IMR-90 (cell line): Measurements from ENCODE around the gene KCNK17. TPM values are rescaled to one million over a fixed set of nuclear protein-coding genes. Genes with fewer than 3 reads are reported as not detected.

Experiments
- ATAC-seq: fragments of 200-7000 bp; cut with Tn5 transposase; 2 replicates; pipeline ENCODE4 v1.9.1; 2020; ENCODE audit warnings: low read depth, mild to moderate bottlenecking, moderate library complexity
- BruUV-seq: library from RNA; stranded (reverse); fragments of 400-500 nt; replicated peaks from 2 replicates; lab custom pipeline; 2021; lab: Mats Ljungman, UMichigan
- CTCF ChIA-PET: fragments of 300-600 bp; formaldehyde crosslinking; extraction: SDS; loops from one replicate; lab custom pipeline; 2021; ENCODE audit warnings: antibody characterized with exemption; lab: Yijun Ruan, JAX
- POLR2A ChIA-PET: fragments of 300-600 bp; sonication (Branson Sonifier 250); formaldehyde crosslinking; loops from one replicate; lab custom pipeline; 2022; ENCODE audit warnings: antibody characterized with exemption; ENCODE audit not compliant: unreplicated experiment; lab: Charles Lee
- DNase-seq: peaks from one replicate; pipeline ENCODE4 v3.0.0; 2013
- H2AFZ ChIP-seq: replicated peaks from 2 replicates; pipeline ENCODE3; 2013; ENCODE audit warnings: low read length, mild to moderate bottlenecking; ENCODE audit not compliant: poor library complexity
- H2AK5ac ChIP-seq: 2 replicates; pipeline ENCODE4 v1.6.1; 2013; ENCODE audit warnings: low read depth, low read length, inconsistent platforms
- H2AK9ac ChIP-seq: replicated peaks from 2 replicates; pipeline ENCODE3; 2013; ENCODE audit warnings: mild to moderate bottlenecking, low read depth, low read length, moderate library complexity; ENCODE audit not compliant: poor library complexity
- H2BK120ac ChIP-seq: 2 replicates; pipeline ENCODE4 v1.6.1; 2013; ENCODE audit warnings: low read depth, low read length, inconsistent platforms
- H2BK15ac ChIP-seq: 3 replicates; pipeline ENCODE4 v1.6.1; 2013; ENCODE audit warnings: low read depth, low read length, inconsistent platforms
- H2BK20ac ChIP-seq: 2 replicates; pipeline ENCODE4 v1.6.1; 2013; ENCODE audit warnings: low read depth, mild to moderate bottlenecking, inconsistent platforms, low read length, moderate library complexity
- H2BK5ac ChIP-seq: 2 replicates; pipeline ENCODE4 v1.6.1; 2013; ENCODE audit warnings: mild to moderate bottlenecking, low read depth, low read length, inconsistent platforms; ENCODE audit not compliant: poor library complexity, severe bottlenecking
- H3K14ac ChIP-seq: replicated peaks from 2 replicates; pipeline ENCODE4 v1.6.1; 2013; ENCODE audit warnings: low read depth, low read length, inconsistent platforms
- H3K18ac ChIP-seq: 2 replicates; pipeline ENCODE4 v1.6.1; 2013; ENCODE audit warnings: low read depth, low read length, control low read depth
- H3K23ac ChIP-seq: 2 replicates; pipeline ENCODE4 v1.6.1; 2013; ENCODE audit warnings: low read depth, low read length, inconsistent platforms
- H3K27ac ChIP-seq: 2 replicates; pipeline ENCODE4 v1.5.1; 2013; ENCODE audit warnings: mild to moderate bottlenecking, control low read depth, low read length; ENCODE audit not compliant: insufficient read depth
- H3K27me3 ChIP-seq: 2 replicates; pipeline ENCODE4 v1.6.1; 2013; ENCODE audit warnings: low read length; ENCODE audit not compliant: control insufficient read depth, insufficient read depth
- H3K36me3 ChIP-seq: 2 replicates; pipeline ENCODE4 v1.6.1; 2013; ENCODE audit warnings: low read length, mixed read lengths; ENCODE audit not compliant: control insufficient read depth, insufficient read depth
- H3K4ac ChIP-seq: 2 replicates; pipeline ENCODE4 v1.6.1; 2013; ENCODE audit warnings: low read depth, low read length, inconsistent platforms
- H3K4me1 ChIP-seq: 2 replicates; pipeline ENCODE4 v1.6.1; 2013; ENCODE audit warnings: low read length, mixed read lengths; ENCODE audit not compliant: control insufficient read depth, insufficient read depth
- H3K4me2 ChIP-seq: 2 replicates; pipeline ENCODE4 v1.6.1; 2013; ENCODE audit warnings: low read depth, mild to moderate bottlenecking, control low read depth, low read length, moderate library complexity
- H3K4me3 ChIP-seq: 2 replicates; pipeline ENCODE4 v1.5.1; 2013; ENCODE audit warnings: low read depth, mild to moderate bottlenecking, control low read depth, low read length, moderate library complexity; ENCODE audit not compliant: insufficient read depth
- H3K56ac ChIP-seq: 2 replicates; pipeline ENCODE4 v1.6.1; 2013; ENCODE audit warnings: low read length, inconsistent platforms; ENCODE audit not compliant: insufficient read depth; ENCODE audit errors: extremely low read depth
- H3K79me1 ChIP-seq, 2 experiments: 2 replicates each; pipeline ENCODE4 v1.6.1; 2013; ENCODE audit warnings: low read length in 2 of 2, inconsistent platforms in 1 of 2, low read depth in 1 of 2
- H3K9ac ChIP-seq: 2 replicates; pipeline ENCODE4 v1.6.1; 2013; ENCODE audit warnings: low read depth, low read length, control low read depth
- H3K9me1 ChIP-seq: 2 replicates; pipeline ENCODE4 v1.6.1; 2013; ENCODE audit warnings: low read length, inconsistent platforms; ENCODE audit not compliant: insufficient read depth
- H3K9me3 ChIP-seq: 2 replicates; pipeline ENCODE4 v1.6.1; 2013; ENCODE audit warnings: low read length; ENCODE audit not compliant: control insufficient read depth, insufficient read depth
- H4K20me1 ChIP-seq: 2 replicates; pipeline ENCODE4 v1.6.1; 2013; ENCODE audit warnings: low read length, inconsistent platforms; ENCODE audit not compliant: insufficient read depth
- H4K5ac ChIP-seq: 2 replicates; pipeline ENCODE4 v1.6.1; 2013; ENCODE audit warnings: mild to moderate bottlenecking, low read depth, low read length, control low read depth
- H4K8ac ChIP-seq, 2 experiments: 2 replicates each; pipeline ENCODE4 v1.6.1; 2013; ENCODE audit warnings: low read depth in 2 of 2, low read length in 2 of 2, control low read depth in 1 of 2, inconsistent platforms in 1 of 2
- H4K91ac ChIP-seq: 2 replicates; pipeline ENCODE4 v1.6.1; 2013; ENCODE audit warnings: low read depth, low read length, inconsistent platforms; ENCODE audit not compliant: insufficient read depth
- CEBPB ChIP-seq: IDR thresholded peaks from 2 replicates; pipeline ENCODE4 v1.6.1; 2012; ENCODE audit warnings: low read depth, low read length, improper control_type of control experiment
- MAZ ChIP-seq: IDR thresholded peaks from 2 replicates; pipeline ENCODE4 v1.6.1; 2012; ENCODE audit warnings: low read depth, mild to moderate bottlenecking, low read length, improper control_type of control experiment, moderate library complexity, borderline replicate concordance
- WGBS, 2 experiments: methylation state at CpG; one replicate each; pipeline versions ENCODE4 v1.1.5 to v1.1.7; 2013; ENCODE audit warnings: missing lambda C conversion rate in 2 of 2; ENCODE audit not compliant: insufficient read length in 1 of 2; ENCODE audit errors: extremely low coverage in 2 of 2; 5-methylcytosine and 5-hydroxymethylcytosine counted together
- dilution Hi-C: fragments of 300-500 bp; cut with HindIII; formaldehyde crosslinking; loops from one replicate; pipeline ENCODE4 v1.14.3; 2018; ENCODE audit warnings: low sequenced_read_pairs; ENCODE audit not compliant: unreplicated experiment
- in situ Hi-C: fragments of 300-500 bp; cut with MboI; formaldehyde crosslinking; loops from 3 replicates; pipeline ENCODE4 v1.14.3; 2019; ENCODE audit warnings: low sequenced_read_pairs, inconsistent platforms, mixed read lengths
- intact Hi-C: fragments of 100-400 bp; cut with micrococcal nuclease; formaldehyde crosslinking; loops from 2 replicates; pipeline ENCODE4 v1.10.0; 2022
- polyA plus RNA-seq, 3 experiments: library from polyadenylated mRNA; depleted of rRNA; stranded (reverse); fragments of >200 nt; gene quantifications; 2 replicates each; pipeline ENCODE4 v1.2.3, GENCODE V29; 2012; ENCODE audit warnings: low replicate concordance in 1 of 3
- total RNA-seq: library from RNA; depleted of rRNA; stranded (reverse); fragments of >200 nt; gene quantifications from 2 replicates; pipeline ENCODE4 v1.2.3, GENCODE V29; 2012
- TF ChIP-seq, protein P1 (sequence below): fragments of 150-350 bp; IDR thresholded peaks from 2 replicates; pipeline ENCODE4 v1.6.1; 2017; ENCODE audit warnings: mild to moderate bottlenecking, antibody characterized with exemption, low read length, low read depth

The KCNK17 gene
- total and polyA plus RNA-seq, 2 of the 4 experiments (the other 2 are of a cell fraction), result not detected

- no peak overlapping the region for H3K9ac ChIP-seq
- ChIA-PET CTCF (no interaction called here), POLR2A (no interaction called here)
- H3K4ac ChIP-seq, result no peak overlapping the region
- no peaks in the 10 kb centered on the region for H3K9me1 ChIP-seq
- no peaks in the 10 kb centered on the region for H3K4me1 ChIP-seq
- H2BK20ac ChIP-seq, result no peak overlapping the region
- H3K23ac ChIP-seq, result no peak overlapping the region
- H4K20me1 ChIP-seq, result no peaks in the 10 kb centered on the region
- intact Hi-C loops, result no loop called here
- in situ Hi-C loops, result loop anchor here (10.0 kb wide), 1 partner anchor 326 kb away; no protein-coding TSS in a partner anchor
- H3K9me3 ChIP-seq, result no peaks in the 10 kb centered on the region
- H3K4me2 ChIP-seq, result no peak overlapping the region
- TF ChIP-seq MAZ (no peak), CEBPB (no peak)
- TF ChIP-seq, protein P1, sequence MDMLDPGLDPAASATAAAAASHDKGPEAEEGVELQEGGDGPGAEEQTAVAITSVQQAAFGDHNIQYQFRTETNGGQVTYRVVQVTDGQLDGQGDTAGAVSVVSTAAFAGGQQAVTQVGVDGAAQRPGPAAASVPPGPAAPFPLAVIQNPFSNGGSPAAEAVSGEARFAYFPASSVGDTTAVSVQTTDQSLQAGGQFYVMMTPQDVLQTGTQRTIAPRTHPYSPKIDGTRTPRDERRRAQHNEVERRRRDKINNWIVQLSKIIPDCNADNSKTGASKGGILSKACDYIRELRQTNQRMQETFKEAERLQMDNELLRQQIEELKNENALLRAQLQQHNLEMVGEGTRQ, result no peak
- no peak overlapping the region for H2BK15ac ChIP-seq
- H3K27ac ChIP-seq, result no peak overlapping the region
- no peak overlapping the region for H4K5ac ChIP-seq
- no peaks in the 10 kb centered on the region; the same call in 1 of the 2 replicates for H3K27me3 ChIP-seq
- no peaks in the 10 kb centered on the region for H3K79me1 ChIP-seq
- H2AK9ac ChIP-seq, result no peak overlapping the region
- DNase-seq (no peak), ATAC-seq (no peak)
- H3K18ac ChIP-seq, result no peak overlapping the region
- no peak overlapping the region for H3K14ac ChIP-seq
- no peak overlapping the region for H3K56ac ChIP-seq
- H2BK120ac ChIP-seq, result no peak overlapping the region
- dilution Hi-C loops, result no loop called here
- H4K8ac ChIP-seq, result no peak overlapping the region
- WGBS, 2 experiments, result 47% methylated on average over 2 of the region's 6 CpGs; no CpG with 5 or more reads in 1 of the 2 experiments
- no peak overlapping the region for H2AK5ac ChIP-seq
- no peak overlapping the region for H3K4me3 ChIP-seq
- no peak overlapping the region for H2AFZ ChIP-seq
- H4K91ac ChIP-seq, result no peak overlapping the region
- no peak overlapping the region for H2BK5ac ChIP-seq
- no TSS peak for BruUV-seq
- H3K36me3 ChIP-seq, result no peaks in the 10 kb centered on the region
Measured at GRCh38 chr6:39300739-39301138, 13.5 kb downstream of the KCNK17 start.
